Heart left ventricle (tissue), 13 donors: ENCODE measurements around the gene CLIP2.

Experiments used
- CTCF ChIP-seq, 12 donors: fragments of 200-600 bp; sonication (generic) in 4 of 12; IDR thresholded peaks; one replicate each; pipeline versions ENCODE4 v1.5.0 to v1.8.0; 2018 to 2022; ENCODE audit warnings: antibody characterized with exemption in 12 of 12, mild to moderate bottlenecking in 5 of 12
- POLR2A ChIP-seq, 2 donors: fragments of 450-650 bp; IDR thresholded peaks; one replicate each; pipeline ENCODE4 v1.6.1; 2017; ENCODE audit warnings: antibody characterized with exemption in 2 of 2, mild to moderate bottlenecking in 2 of 2, moderate library complexity in 2 of 2
- donor health status: ischemic (EF 13 %, LVEDD 7.1; RV severe dilation, severe dysfunction).
- donor health status: DM: no; HTN: yes; CAD: no.
- donor health status: DM: no; HTN: no; CAD: no.
- donor health status: ischemic (EF 25% LVEDD 6.9; RV normal size, moderate dysfunction).
- donor health status: ischemic (EF 25% LVEDD 5.7; RV mildly dilated, moderate dysfunction).
- donor health status: ischemic (EF 35%, LVEDD 5.7; RV mildly dilated, moderate dysfunction).
- donor health status: nonischemic (EF 11% LVEDD 7.7; RV severe dilation, severe dysfunction).
- donor health status: DM: yes; HTN: yes; CAD: no.
- donor health status: PGD.
- donor health status: ischemic (EF 29% LVEDD 5.4; RV normal size, mild dysfunction).
- donor health status: nonischemic (EF 23%, LVEDD 6.1; RV moderate dilation, normal function).

DNA sequence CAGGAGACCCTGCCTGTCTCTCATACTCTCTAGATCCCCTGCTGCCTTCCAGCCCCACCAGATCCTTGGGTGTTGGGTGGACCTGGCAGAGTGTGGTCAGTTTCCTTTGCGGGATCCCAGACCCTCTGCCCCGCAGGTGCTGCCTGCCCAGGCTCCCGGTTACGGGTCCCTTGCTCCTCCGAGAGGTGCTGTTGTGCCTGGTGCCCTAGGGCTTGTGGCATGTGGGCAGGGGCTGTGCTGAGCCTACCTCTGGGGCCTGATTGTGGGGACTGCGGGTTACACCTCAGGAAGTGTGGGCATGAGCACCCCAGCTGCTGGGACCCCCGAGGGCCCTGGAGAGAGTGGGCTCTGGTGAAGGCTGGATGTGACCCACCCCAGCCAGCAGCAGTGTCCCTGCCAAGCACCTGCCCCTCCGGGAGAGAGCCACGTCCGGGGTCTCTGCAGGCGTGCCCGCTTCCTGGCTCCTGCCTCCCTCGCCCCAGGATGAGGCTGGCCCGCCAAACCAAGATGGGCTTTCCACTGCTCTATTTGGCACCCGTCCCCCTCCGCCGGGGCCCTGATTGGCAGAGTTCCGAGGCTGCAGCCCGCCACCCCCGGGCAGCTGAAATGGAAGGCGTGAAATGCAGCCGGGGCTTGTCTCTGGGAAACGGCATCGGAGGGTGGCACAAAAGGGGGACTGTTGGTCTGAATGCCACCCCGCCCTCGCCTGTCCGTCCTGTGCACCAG, 17.0 kb downstream of the CLIP2 start:
- TF ChIP-seq POLR2A (IDR thresholded peaks at IDR 0.05) = no peak
- TF ChIP-seq CTCF (IDR thresholded peaks at IDR 0.05) = no peak
